Measurements from ENCODE around the gene IMMT. TPM values are rescaled to one million over a fixed set of nuclear protein-coding genes. Genes with fewer than 3 reads are reported as not detected.

The IMMT gene
- total and polyA plus RNA-seq, 9 of the 15 experiments (the other 6 are each of a cell fraction or from before 2014, with no cell fraction given) = 119 to 294 (median 140) TPM

DNA sequence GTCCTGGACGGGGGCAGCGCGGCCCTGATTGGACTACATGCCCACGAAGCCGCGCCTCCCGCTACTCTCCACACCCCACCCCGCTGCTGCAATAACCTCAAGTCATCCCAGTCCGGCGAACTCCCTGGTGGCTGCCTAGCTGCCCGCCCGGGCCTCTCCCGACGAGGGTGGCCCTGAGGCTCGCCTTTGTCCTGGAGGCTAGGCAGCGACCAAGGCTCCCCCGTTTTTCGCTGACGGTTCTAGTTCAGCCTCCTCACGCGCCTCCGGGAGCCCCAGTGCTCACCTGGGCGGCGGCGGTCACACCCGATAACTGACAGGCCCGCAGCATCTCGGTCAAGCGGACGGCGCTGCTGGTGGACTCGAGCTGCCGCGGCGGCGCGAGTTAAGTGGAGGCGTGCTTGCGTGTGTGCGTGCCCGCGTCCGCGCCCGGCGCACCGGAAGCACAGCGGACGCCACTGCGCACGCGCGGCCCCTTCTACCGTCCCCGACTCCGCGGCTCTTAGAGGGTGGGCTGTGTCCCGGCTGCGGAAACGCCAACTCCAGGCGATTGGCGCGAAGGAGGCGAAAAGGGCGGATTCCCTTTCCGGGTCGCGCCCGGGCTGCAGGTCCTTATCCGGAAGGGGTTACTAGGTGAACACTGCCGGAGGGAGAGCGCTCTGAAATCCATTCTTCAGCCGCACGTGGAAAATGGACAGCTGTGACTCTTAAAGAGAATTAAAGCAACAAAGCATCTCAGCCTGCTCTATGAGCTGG, at the start of gene IMMT (continued):
- TF ChIP-seq, protein P1, sequence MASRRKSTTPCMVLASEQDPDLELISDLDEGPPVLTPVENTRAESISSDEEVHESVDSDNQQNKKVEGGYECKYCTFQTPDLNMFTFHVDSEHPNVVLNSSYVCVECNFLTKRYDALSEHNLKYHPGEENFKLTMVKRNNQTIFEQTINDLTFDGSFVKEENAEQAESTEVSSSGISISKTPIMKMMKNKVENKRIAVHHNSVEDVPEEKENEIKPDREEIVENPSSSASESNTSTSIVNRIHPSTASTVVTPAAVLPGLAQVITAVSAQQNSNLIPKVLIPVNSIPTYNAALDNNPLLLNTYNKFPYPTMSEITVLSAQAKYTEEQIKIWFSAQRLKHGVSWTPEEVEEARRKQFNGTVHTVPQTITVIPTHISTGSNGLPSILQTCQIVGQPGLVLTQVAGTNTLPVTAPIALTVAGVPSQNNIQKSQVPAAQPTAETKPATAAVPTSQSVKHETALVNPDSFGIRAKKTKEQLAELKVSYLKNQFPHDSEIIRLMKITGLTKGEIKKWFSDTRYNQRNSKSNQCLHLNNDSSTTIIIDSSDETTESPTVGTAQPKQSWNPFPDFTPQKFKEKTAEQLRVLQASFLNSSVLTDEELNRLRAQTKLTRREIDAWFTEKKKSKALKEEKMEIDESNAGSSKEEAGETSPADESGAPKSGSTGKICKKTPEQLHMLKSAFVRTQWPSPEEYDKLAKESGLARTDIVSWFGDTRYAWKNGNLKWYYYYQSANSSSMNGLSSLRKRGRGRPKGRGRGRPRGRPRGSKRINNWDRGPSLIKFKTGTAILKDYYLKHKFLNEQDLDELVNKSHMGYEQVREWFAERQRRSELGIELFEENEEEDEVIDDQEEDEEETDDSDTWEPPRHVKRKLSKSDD (conservative IDR thresholded peaks at IDR 0.05; ENCODE audit: low read length) = no peak
- TF ChIP-seq, protein P2, sequence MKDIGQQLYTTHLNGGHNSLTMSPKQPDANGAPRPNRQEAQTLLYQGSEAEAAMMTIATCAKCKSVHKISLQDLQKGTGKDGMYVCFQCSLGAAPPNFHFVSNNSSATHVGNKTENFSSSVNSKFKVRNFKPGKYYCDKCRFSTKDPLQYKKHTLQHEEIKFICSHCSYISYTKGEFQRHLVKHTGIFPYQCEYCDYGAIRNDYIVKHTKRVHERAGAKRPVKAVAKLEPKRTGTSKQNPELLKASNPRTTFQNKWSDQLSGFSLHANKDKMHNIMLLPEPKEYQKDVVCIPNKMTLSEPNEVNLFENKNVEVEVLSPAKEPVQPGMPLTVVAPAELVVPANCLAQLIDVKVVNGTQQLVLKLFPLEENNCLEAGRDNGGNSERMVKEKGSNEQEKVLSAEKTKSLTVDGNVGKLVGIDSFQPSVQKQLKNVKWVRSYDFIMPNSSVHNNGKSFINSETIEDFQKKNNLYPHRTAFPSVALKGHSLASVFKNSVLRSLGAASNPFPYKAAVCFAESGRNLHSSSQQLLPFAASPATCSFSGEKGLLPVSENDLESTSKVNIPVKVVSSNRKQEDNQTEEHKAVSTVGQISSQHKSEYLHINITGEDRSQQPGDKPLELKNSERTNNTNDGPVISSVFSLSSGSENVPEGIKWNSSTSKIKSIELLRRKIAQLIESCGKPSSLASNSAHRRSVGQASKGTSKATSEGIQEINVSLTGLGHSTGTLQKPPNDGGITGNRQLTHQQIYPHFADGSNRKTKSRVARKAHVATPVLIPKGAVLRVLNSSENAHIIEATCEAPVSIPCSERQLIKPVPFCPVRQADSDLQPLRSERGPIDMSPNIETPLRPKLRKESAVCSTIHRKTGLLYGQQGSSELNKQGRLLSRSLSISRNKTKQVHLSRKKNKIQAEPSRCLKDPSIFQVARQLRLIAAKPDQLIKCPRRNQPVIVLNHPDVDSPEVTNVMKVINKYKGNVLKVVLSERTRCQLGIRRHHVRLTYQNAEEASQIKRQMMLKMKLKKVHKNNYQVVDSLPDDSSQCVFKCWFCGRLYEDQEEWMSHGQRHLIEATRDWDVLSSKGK (CRISPR knock-in tag; IDR thresholded peaks at IDR 0.05) = no peak
- TF ChIP-seq MAZ (CRISPR knock-in tag; conservative IDR thresholded peaks at IDR 0.05 in 1 of 2, IDR thresholded peaks at IDR 0.05 in 1 of 2) (peak; percentile 87 to 90), NONO (IDR thresholded peaks at IDR 0.05; ENCODE audit: low read depth in 2 of 2, low read length in 1 of 2) (peak; percentile 73 to 79; a peak in 2 of 4 replicates), TAL1 (IDR thresholded peaks at IDR 0.05) (no peak), PREB (CRISPR knock-in tag; IDR thresholded peaks at IDR 0.05) (0 out of 2 replicates have a peak, but pooled peaks have one; percentile 53), MLLT1 (IDR thresholded peaks at IDR 0.05) (peak; percentile 50 to 83; a peak in 2 of 4 replicates), OTX1 (CRISPR knock-in tag; IDR thresholded peaks at IDR 0.05) (peak; percentile 92), HNRNPL (IDR thresholded peaks at IDR 0.05; ENCODE audit: low read depth, low read length) (peak; percentile 37; the same call in 1 of the 2 replicates), NCOA6 (IDR thresholded peaks at IDR 0.05) (peak; percentile 88)
- TF ChIP-seq, protein P3, sequence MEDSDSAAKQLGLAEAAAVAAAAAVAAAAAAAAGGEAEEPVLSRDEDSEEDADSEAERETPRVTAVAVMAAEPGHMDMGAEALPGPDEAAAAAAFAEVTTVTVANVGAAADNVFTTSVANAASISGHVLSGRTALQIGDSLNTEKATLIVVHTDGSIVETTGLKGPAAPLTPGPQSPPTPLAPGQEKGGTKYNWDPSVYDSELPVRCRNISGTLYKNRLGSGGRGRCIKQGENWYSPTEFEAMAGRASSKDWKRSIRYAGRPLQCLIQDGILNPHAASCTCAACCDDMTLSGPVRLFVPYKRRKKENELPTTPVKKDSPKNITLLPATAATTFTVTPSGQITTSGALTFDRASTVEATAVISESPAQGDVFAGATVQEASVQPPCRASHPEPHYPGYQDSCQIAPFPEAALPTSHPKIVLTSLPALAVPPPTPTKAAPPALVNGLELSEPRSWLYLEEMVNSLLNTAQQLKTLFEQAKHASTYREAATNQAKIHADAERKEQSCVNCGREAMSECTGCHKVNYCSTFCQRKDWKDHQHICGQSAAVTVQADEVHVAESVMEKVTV (CRISPR knock-in tag; IDR thresholded peaks at IDR 0.05) = no peak; the same call in 1 of the 2 replicates
- TF ChIP-seq, protein P4, sequence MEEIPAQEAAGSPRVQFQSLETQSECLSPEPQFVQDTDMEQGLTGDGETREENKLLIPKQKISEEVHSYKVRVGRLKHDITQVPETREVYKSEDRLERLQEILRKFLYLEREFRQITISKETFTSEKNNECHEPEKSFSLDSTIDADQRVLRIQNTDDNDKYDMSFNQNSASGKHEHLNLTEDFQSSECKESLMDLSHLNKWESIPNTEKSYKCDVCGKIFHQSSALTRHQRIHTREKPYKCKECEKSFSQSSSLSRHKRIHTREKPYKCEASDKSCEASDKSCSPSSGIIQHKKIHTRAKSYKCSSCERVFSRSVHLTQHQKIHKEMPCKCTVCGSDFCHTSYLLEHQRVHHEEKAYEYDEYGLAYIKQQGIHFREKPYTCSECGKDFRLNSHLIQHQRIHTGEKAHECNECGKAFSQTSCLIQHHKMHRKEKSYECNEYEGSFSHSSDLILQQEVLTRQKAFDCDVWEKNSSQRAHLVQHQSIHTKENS (CRISPR knock-in tag; IDR thresholded peaks at IDR 0.05) = no peak

Measured in K562 (cell line).